Measurements from ENCODE around the gene SNAP25.

GRCh38 chr20:10297684-10298240 lies 79.1 kb downstream of the SNAP25 start:
- TF ChIP-seq POLR2A (IDR thresholded peaks at IDR 0.05) = no peak
- no peak for TF ChIP-seq EP300 (IDR thresholded peaks at IDR 0.05)
- no peak for TF ChIP-seq POLR2AphosphoS5 (IDR thresholded peaks at IDR 0.05)

All from suprapubic skin (tissue), 4 donors.